Fibroblast of villous mesenchyme (primary cell): ENCODE measurements around the gene C10orf62. TPM values are rescaled to one million over a fixed set of nuclear protein-coding genes. Genes with fewer than 3 reads are reported as not detected.
"Not testable (repeated sequence)": the region's sequence is repeated elsewhere in the genome, so short reads cannot be mapped to it uniquely, and the experiment has no call there.

Source experiments
- DNase-seq: peaks from one replicate; pipeline ENCODE4 v3.0.0-alpha.2; 2010; ENCODE audit warnings: low read depth
- H3K4me3 ChIP-seq: 2 replicates; pipeline ENCODE4 v1.5.1; 2011; ENCODE audit warnings: low read depth, mild to moderate bottlenecking, low read length
- CTCF ChIP-seq: IDR thresholded peaks from 2 replicates; pipeline ENCODE4 v1.5.1; 2012; ENCODE audit warnings: low read depth, mild to moderate bottlenecking, low read length; ENCODE audit not compliant: insufficient read depth
- total RNA-seq: library from RNA; depleted of rRNA; stranded (reverse); fragments of >200 nt; gene quantifications from 2 replicates; pipeline ENCODE4 v1.2.3, GENCODE V29; 2012

C10orf62 gene
- total RNA-seq, 1 donor: not detected

DNA sequence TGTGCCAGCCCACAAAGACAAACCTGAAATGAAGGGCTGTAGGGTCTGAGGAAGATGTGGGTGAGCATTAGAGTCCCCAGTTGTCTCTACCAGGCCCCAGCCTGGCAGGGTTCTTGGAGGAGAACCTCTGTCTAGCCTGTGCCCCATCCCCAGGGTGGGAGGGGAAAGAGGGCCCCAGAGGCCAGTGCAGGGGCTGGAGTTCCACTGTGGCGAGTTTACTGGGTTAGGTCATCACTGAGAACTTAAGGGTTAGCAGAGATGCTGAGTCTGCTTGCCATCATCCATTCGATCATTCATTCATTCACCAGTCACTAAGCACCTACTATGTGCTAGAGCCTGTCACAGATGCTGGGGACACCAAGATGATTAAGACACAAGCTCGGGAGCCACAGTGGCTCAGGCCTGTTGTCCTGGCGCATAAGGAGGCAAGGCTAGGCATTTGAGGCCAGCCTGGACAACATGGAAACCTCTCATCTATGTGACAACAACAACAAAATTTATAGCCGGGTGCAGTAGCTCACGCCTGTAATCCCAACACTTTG is 14.3 kb upstream of the C10orf62 start:
- H3K4me3 ChIP-seq: no peak overlapping the region
- peak; percentile 23 for DNase-seq
- no peak for TF ChIP-seq CTCF

GRCh38 chr10:97576487-97576886 is 13.0 kb upstream of the C10orf62 start:
- not testable (repeated sequence) for DNase-seq, H3K4me3 ChIP-seq

DNA sequence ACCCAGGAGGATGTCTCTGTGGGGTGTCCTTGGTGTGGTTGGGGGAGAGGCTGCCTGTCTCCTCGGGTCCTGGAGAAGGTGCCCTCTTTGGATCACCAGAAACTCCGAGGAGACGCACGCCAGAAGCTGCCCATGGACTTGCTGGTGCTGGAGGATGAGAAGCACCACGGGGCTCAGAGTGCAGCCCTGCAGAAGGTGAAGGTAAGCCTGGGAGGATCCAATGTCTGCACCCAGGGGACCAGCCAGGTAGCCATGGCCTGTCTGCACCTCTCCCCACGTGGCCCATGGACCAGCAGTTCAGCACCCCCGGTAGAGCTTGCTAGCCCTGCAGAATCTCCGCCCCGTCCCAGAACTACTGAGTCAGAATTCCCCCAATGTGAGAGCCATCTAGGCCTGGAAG is 11.8 kb upstream of the C10orf62 start:
- no peak for DNase-seq
- H3K4me3 ChIP-seq: no peak overlapping the region
- no peak for TF ChIP-seq CTCF

GRCh38 chr10:97578171-97578844 is 11.2 kb upstream of the C10orf62 start:
- no peak for TF ChIP-seq CTCF
- H3K4me3 ChIP-seq: peak overlapping the region; percentile 30
- no peak for DNase-seq

DNA sequence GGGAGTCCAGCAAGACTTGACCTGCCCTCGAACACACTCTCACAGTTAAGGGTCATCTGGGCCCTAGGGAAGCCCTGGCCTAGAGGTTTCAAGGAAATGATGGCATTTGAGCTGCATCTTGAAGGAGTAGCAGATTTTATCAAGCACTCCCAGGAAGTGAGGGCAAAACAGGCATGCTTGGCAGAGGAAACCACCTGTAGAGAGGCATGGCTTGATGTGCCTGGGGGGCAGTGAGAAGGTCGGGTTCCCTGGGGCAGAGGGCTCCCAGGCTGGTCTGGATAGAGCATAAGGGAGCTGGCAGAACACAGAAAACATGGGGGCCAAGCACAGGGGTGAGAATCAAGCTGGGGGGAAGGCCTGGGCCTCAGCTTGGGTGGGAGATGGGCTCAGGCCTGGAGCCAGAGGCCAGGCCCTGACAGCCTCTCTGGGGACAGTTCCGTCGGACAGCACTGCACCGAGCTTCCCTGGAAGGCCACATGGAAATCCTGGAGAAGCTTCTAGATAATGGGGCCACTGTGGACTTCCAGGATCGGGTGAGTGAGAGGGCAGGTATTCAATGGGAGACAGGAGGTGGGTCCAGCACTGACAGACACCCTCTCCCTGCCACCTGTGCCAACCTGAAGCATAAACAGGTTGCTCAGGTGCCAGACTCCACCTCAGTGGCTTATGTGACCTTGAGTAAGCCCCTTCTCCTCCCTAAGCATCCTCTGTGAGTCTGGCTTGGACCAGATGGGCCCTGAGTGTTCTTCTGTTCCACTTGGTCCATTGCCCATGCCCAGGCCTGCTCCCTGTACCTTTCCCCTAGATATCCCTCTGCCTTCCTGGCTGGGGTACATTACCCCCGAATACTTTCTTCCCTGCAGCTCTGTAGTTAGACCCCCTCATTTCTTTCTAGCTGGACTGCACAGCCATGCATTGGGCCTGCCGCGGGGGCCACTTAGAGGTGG is 8.8 kb upstream of the C10orf62 start:
- no peak for DNase-seq
- TF ChIP-seq CTCF: no peak
- H3K4me3 ChIP-seq: no peak overlapping the region

GRCh38 chr10:97582169-97582568 is 7.4 kb upstream of the C10orf62 start:
- no peak for DNase-seq
- H3K4me3 ChIP-seq: no peak overlapping the region
- TF ChIP-seq CTCF: no peak

- TF ChIP-seq CTCF: no peak
- DNase-seq: no peak
Measured at GRCh38 chr10:97583476-97583875, 6.0 kb upstream of the C10orf62 start.

More at GRCh38 chr10:97583476-97583875, 6.0 kb upstream of the C10orf62 start:
- H3K4me3 ChIP-seq: no peak overlapping the region
